K562 (cell line): ENCODE measurements around the gene NMRK2. TPM values are rescaled to one million over a fixed set of nuclear protein-coding genes. Genes with fewer than 3 reads are reported as not detected.
A peak's percentile ranks its signal among the peaks of the same experiment; 100 is the strongest.

ENCODE experiments used
- EHMT2 ChIP-seq: fragments of 450-650 bp; IDR thresholded peaks from 2 replicates; pipeline ENCODE4 v1.6.1; 2018; ENCODE audit warnings: antibody characterized with exemption
- FOSL1 ChIP-seq: fragments of 200-800 bp; sonication (Bioruptor generic); conservative IDR thresholded peaks from 2 replicates; pipeline ENCODE4 v1.6.1; 2016; ENCODE audit warnings: missing genetic modification characterization, missing compliant biosample characterization
- HIVEP1 ChIP-seq: fragments of 250-450 bp; sonication (Bioruptor Pico); IDR thresholded peaks from 2 replicates; pipeline ENCODE4 v1.4.0; 2020; ENCODE audit warnings: mild to moderate bottlenecking
- HNRNPUL1 ChIP-seq: fragments of 200-400 bp; formaldehyde crosslinking; IDR thresholded peaks from 2 replicates; pipeline ENCODE4 v1.6.1; 2017; ENCODE audit warnings: low read length
- IFI16 ChIP-seq: fragments of 250-450 bp; sonication (Bioruptor Pico); IDR thresholded peaks from 2 replicates; pipeline ENCODE4 v2.1.2; 2022; ENCODE audit warnings: mild to moderate bottlenecking, inconsistent platforms
- JUNB ChIP-seq: fragments of 450-650 bp; formaldehyde crosslinking; conservative IDR thresholded peaks from 2 replicates; pipeline ENCODE4 v1.4.0; 2020; ENCODE audit warnings: mild to moderate bottlenecking
- MTA2 ChIP-seq: fragments of 450-650 bp; IDR thresholded peaks from 2 replicates; pipeline ENCODE4 v1.6.1; 2016; ENCODE audit warnings: low read depth
- MXI1 ChIP-seq: IDR thresholded peaks from 2 replicates; pipeline ENCODE4 v1.6.1; 2011; ENCODE audit warnings: low read depth, mild to moderate bottlenecking, improper control_type of control experiment, low read length
- NEUROD1 ChIP-seq: fragments of 150-350 bp; IDR thresholded peaks from 2 replicates; pipeline ENCODE4 v1.6.1; 2014; ENCODE audit warnings: borderline replicate concordance, low read length, low read depth; ENCODE audit not compliant: partially characterized antibody
- NFXL1 ChIP-seq: fragments of 450-650 bp; formaldehyde crosslinking; IDR thresholded peaks from 2 replicates; pipeline ENCODE4 v1.4.0; 2021; ENCODE audit warnings: mild to moderate bottlenecking
- NFYB ChIP-seq: IDR thresholded peaks from 2 replicates; pipeline ENCODE4 v1.6.1; 2011; ENCODE audit warnings: mild to moderate bottlenecking, moderate library complexity; ENCODE audit not compliant: insufficient read length; ENCODE audit errors: extremely low read depth
- NKRF ChIP-seq: fragments of 450-650 bp; IDR thresholded peaks from 2 replicates; pipeline ENCODE4 v1.6.1; 2016; ENCODE audit warnings: borderline replicate concordance
- PTTG1 ChIP-seq: fragments of 450-650 bp; IDR thresholded peaks from 2 replicates; pipeline ENCODE4 v1.6.1; 2016; ENCODE audit warnings: low read depth, mild to moderate bottlenecking, missing genetic modification characterization, missing compliant biosample characterization
- RHOXF2B ChIP-seq: fragments of 250-450 bp; sonication (Bioruptor Pico); conservative IDR thresholded peaks from 2 replicates; pipeline ENCODE4 v1.5.1; 2021
- SREBF1 ChIP-seq: fragments of 150-350 bp; IDR thresholded peaks from 2 replicates; pipeline ENCODE4 v1.6.1; 2014; ENCODE audit warnings: antibody characterized with exemption, low read depth, low read length, borderline replicate concordance
- TBL1XR1 ChIP-seq, 2 experiments: IDR thresholded peaks; 2 replicates each; pipeline ENCODE4 v1.6.1; 2012; ENCODE audit warnings: improper control_type of control experiment in 2 of 2, low read length in 2 of 2, mild to moderate bottlenecking in 1 of 2
- ZBED1 ChIP-seq: IDR thresholded peaks from 2 replicates; pipeline ENCODE4 v1.6.1; 2014
- ZBTB1 ChIP-seq: sonication (generic); formaldehyde crosslinking; IDR thresholded peaks from 2 replicates; pipeline ENCODE4 v1.8.1; 2023; ENCODE audit warnings: missing genetic modification reagents, low read depth, mild to moderate bottlenecking, borderline replicate concordance
- ZNF239 ChIP-seq: fragments of 250-450 bp; sonication (Bioruptor Pico); IDR thresholded peaks from 2 replicates; pipeline ENCODE4 v1.4.0; 2020; ENCODE audit warnings: mild to moderate bottlenecking
- ZNF277 ChIP-seq: fragments of 250-450 bp; sonication (Bioruptor Pico); IDR thresholded peaks from 2 replicates; pipeline ENCODE4 v1.8.0; 2022; ENCODE audit warnings: inconsistent platforms, mild to moderate bottlenecking, moderate library complexity, borderline replicate concordance
- ZNF551 ChIP-seq: fragments of 250-450 bp; sonication (Bioruptor Pico); IDR thresholded peaks from 2 replicates; pipeline ENCODE4 v1.5.0; 2021; ENCODE audit warnings: mild to moderate bottlenecking, moderate library complexity
- polyA plus RNA-seq, 8 experiments: library from polyadenylated mRNA; depleted of rRNA in 4 of 8; stranded (reverse) in 5 of 8; unstranded in 3 of 8; fragments of >200 nt; fragmentation: Nextera tagmentation in 2 of 8; fragmentation: Illumina TruSeq in 1 of 8; extraction: Ambion mirVana in 2 of 8; extraction: Trizol in 1 of 8; gene quantifications; 2 replicates each; pipeline versions ENCODE4 v1.2.1 to v1.2.3, GENCODE V29; 2011 to 2014; ENCODE audit warnings: inconsistent platforms in 1 of 8, missing spikeins in 1 of 8
- total RNA-seq, 7 experiments: library from RNA; depleted of rRNA in 6 of 7; stranded (reverse); fragments of >200 nt in 6 of 7; fragmentation: Illumina TruSeq in 2 of 7; extraction: Trizol in 2 of 7; gene quantifications; 2 replicates each; pipeline versions ENCODE4 v1.2.1 to v1.2.3, GENCODE V29; 2011 to 2021; ENCODE audit warnings: low replicate concordance in 1 of 7
- TF ChIP-seq, protein P1 (sequence below): fragments of 250-450 bp; sonication (Bioruptor Pico); IDR thresholded peaks from 2 replicates; pipeline ENCODE4 v1.5.0; 2020; ENCODE audit warnings: mild to moderate bottlenecking
- TF ChIP-seq, protein P2 (sequence below): fragments of 250-450 bp; sonication (Bioruptor Pico); IDR thresholded peaks from 2 replicates; pipeline ENCODE4 v1.4.0; 2020

NMRK2 gene
- total and polyA plus RNA-seq, 9 of the 15 experiments (the other 6 are each of a cell fraction or from before 2014, with no cell fraction given): not detected

DNA sequence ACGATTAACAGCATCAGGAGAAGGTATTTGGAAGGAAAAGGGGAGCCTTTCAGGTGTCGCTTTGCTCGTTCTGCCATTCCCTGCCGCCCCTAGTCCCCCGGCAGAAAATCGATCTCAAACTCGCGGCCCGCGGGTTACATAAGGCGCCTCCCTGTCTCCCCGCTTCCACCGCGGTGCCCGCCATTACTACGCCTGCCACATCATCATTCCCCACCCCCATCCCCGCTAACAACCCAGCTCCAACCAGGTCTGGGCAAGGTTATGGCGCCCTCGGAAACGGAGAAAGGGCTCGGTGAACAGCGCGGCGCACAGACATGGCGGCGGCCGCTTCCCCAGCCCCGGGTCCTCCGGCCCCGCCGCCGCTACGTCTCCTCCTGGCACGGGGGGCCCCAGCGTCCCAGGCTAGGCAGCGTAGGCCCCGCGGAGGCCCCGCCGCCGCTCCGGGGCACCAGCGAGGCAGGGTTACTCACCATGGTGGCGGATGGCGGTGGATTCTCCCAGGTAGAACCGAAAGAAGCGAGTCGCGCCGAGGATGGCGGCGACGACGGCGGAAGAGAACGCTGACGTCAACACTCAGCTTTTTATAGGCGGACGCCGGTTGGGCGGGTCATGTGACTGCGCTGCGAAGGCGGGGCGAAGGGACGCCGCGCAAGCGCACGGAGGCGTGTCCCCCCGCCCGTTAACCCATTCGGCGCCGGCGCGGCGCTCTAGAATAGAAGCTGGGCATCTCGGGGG lies 52.2 kb downstream of the NMRK2 start, which contains the start of gene EEF2 (continued):
- TF ChIP-seq HNRNPUL1: no peak
- TF ChIP-seq FOSL1 (tag): peak; percentile 74
- no peak for TF ChIP-seq JUNB
- 0 out of 2 replicates have a peak, but pooled peaks have one; percentile 68 for TF ChIP-seq ZBTB1 (CRISPR knock-in tag)
- no peak for TF ChIP-seq PTTG1 (tag)
- TF ChIP-seq, protein P1, sequence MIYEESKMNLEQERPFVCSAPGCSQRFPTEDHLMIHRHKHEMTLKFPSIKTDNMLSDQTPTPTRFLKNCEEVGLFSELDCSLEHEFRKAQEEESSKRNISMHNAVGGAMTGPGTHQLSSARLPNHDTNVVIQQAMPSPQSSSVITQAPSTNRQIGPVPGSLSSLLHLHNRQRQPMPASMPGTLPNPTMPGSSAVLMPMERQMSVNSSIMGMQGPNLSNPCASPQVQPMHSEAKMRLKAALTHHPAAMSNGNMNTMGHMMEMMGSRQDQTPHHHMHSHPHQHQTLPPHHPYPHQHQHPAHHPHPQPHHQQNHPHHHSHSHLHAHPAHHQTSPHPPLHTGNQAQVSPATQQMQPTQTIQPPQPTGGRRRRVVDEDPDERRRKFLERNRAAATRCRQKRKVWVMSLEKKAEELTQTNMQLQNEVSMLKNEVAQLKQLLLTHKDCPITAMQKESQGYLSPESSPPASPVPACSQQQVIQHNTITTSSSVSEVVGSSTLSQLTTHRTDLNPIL (CRISPR knock-in tag): no peak
- TF ChIP-seq ZNF551: no peak
- no peak for TF ChIP-seq MTA2
- no peak for TF ChIP-seq HIVEP1 (CRISPR knock-in tag)
- TF ChIP-seq ZBED1: peak; percentile 89; the same call in 1 of the 2 replicates
- TF ChIP-seq TBL1XR1 (IDR thresholded peaks at IDR 0.05; ENCODE audit: low read length in 2 of 2): peak in 1 of 2 experiments; percentile 34; a peak in 1 of 4 replicates
- TF ChIP-seq NEUROD1: peak; percentile 76
- no peak for TF ChIP-seq NFYB
- no peak for TF ChIP-seq EHMT2
- no peak for TF ChIP-seq IFI16 (CRISPR knock-in tag)
- no peak for TF ChIP-seq MXI1
- no peak for TF ChIP-seq RHOXF2B (CRISPR knock-in tag)
- TF ChIP-seq, protein P2, sequence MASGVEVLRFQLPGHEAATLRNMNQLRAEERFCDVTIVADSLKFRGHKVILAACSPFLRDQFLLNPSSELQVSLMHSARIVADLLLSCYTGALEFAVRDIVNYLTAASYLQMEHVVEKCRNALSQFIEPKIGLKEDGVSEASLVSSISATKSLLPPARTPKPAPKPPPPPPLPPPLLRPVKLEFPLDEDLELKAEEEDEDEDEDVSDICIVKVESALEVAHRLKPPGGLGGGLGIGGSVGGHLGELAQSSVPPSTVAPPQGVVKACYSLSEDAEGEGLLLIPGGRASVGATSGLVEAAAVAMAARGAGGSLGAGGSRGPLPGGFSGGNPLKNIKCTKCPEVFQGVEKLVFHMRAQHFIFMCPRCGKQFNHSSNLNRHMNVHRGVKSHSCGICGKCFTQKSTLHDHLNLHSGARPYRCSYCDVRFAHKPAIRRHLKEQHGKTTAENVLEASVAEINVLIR (CRISPR knock-in tag): peak; percentile 80
- TF ChIP-seq ZNF277 (CRISPR knock-in tag): no peak
- TF ChIP-seq NKRF: peak; percentile 47; the same call in 1 of the 2 replicates
- TF ChIP-seq SREBF1: no peak
- TF ChIP-seq NFXL1 (CRISPR knock-in tag): no peak
- TF ChIP-seq ZNF239: no peak
